Measurements from ENCODE around the gene FASTKD1. TPM values are rescaled to one million over a fixed set of nuclear protein-coding genes. Genes with fewer than 3 reads are reported as not detected.
"Not testable (repeated sequence)": the region's sequence is repeated elsewhere in the genome, so short reads cannot be mapped to it uniquely, and the experiment has no call there.

FASTKD1 gene
- total and polyA plus RNA-seq, 3 donors from 2014 or later: 24.8 to 40.2 (median 31.2) TPM

- H3K9me3 ChIP-seq: no peaks in the 10 kb centered on the region
Measured at GRCh38 chr2:169561364-169561763, 12.3 kb downstream of the FASTKD1 start.

GRCh38 chr2:169546756-169547155 lies 26.9 kb downstream of the FASTKD1 start:
- no peaks in the 10 kb centered on the region for H3K9me3 ChIP-seq
- no peaks in the 10 kb centered on the region for H3K4me1 ChIP-seq
- no peak overlapping the region for H3K27ac ChIP-seq
- H3K4me3 ChIP-seq: no peak overlapping the region
- TF ChIP-seq CTCF (IDR thresholded peaks at IDR 0.05) (no peak), POLR2A (IDR thresholded peaks at IDR 0.05) (no peak)
- no peak for DNase-seq
- intact Hi-C loops (cut with DNase I; ENCODE audit: low total_unique reads): no loop called here
- no peaks in the 10 kb centered on the region for H3K36me3 ChIP-seq (ENCODE audit: low read depth, missing control alignments)
- no peaks in the 10 kb centered on the region for H3K27me3 ChIP-seq
- 79 to 94% methylated on average over 2 of the region's 2 CpGs for WGBS, 2 donors

More at GRCh38 chr2:169561364-169561763, 12.3 kb downstream of the FASTKD1 start:
- DNase-seq: no peak
- Histone ChIP-seq H3K27me3 (no peaks in the 10 kb centered on the region), H3K36me3 (ENCODE audit: low read depth, missing control alignments) (no peaks in the 10 kb centered on the region), H3K4me3 (no peak overlapping the region), H3K4me1 (no peaks in the 10 kb centered on the region), H3K27ac (no peak overlapping the region)
- TF ChIP-seq POLR2A (IDR thresholded peaks at IDR 0.05) (no peak), CTCF (IDR thresholded peaks at IDR 0.05) (no peak)
- WGBS, 2 donors: 86 to 92% methylated on average over 1 of the region's 1 CpG
- intact Hi-C loops (cut with DNase I; ENCODE audit: low total_unique reads): no loop called here

GRCh38 chr2:169542433-169542832 lies 31.2 kb downstream of the FASTKD1 start:
- H3K4me3 ChIP-seq: no peak overlapping the region
- H3K36me3 ChIP-seq (ENCODE audit: low read depth, missing control alignments): no peaks in the 10 kb centered on the region
- TF ChIP-seq CTCF (IDR thresholded peaks at IDR 0.05) (no peak), POLR2A (IDR thresholded peaks at IDR 0.05) (no peak)
- H3K9me3 ChIP-seq: no peaks in the 10 kb centered on the region
- WGBS, 2 donors: 84 to 89% methylated on average over 3 of the region's 3 CpGs
- intact Hi-C loops (cut with DNase I; ENCODE audit: low total_unique reads): no loop called here
- H3K4me1 ChIP-seq: no peaks in the 10 kb centered on the region
- no peak for DNase-seq
- no peak overlapping the region for H3K27ac ChIP-seq
- H3K27me3 ChIP-seq: no peaks in the 10 kb centered on the region

GRCh38 chr2:169540146-169540545 lies 33.5 kb downstream of the FASTKD1 start:
- Histone ChIP-seq H3K4me3 (no peak overlapping the region), H3K4me1 (no peaks in the 10 kb centered on the region), H3K9me3 (no peaks in the 10 kb centered on the region), H3K27me3 (no peaks in the 10 kb centered on the region), H3K36me3 (ENCODE audit: low read depth, missing control alignments) (no peaks in the 10 kb centered on the region), H3K27ac (no peak overlapping the region)
- 65 to 85% methylated on average over 2 of the region's 2 CpGs for WGBS, 2 donors
- TF ChIP-seq POLR2A (IDR thresholded peaks at IDR 0.05): no peak
- TF ChIP-seq CTCF (IDR thresholded peaks at IDR 0.05): no peak
- DNase-seq: no peak
- intact Hi-C loops (cut with DNase I; ENCODE audit: low total_unique reads): no loop called here

GRCh38 chr2:169539460-169539859 lies 34.2 kb downstream of the FASTKD1 start:
- H3K27me3 ChIP-seq; intact Hi-C loops (cut with DNase I; ENCODE audit: low total_unique reads); H3K4me1 ChIP-seq; H3K36me3 ChIP-seq (ENCODE audit: low read depth, missing control alignments); H3K9me3 ChIP-seq; DNase-seq; H3K4me3 ChIP-seq; H3K27ac ChIP-seq: not testable (repeated sequence)
- WGBS, 2 donors: 90 to 97% methylated on average over 2 of the region's 2 CpGs

All from testis (tissue), 3 donors.